ENCODE data around the gene CEP170.

Gene CEP170

GRCh38 chr1:243267914-243268653, 13.0 kb upstream of the CEP170 start:
- no peak for DNase-seq (ENCODE audit: low read depth)

DNA sequence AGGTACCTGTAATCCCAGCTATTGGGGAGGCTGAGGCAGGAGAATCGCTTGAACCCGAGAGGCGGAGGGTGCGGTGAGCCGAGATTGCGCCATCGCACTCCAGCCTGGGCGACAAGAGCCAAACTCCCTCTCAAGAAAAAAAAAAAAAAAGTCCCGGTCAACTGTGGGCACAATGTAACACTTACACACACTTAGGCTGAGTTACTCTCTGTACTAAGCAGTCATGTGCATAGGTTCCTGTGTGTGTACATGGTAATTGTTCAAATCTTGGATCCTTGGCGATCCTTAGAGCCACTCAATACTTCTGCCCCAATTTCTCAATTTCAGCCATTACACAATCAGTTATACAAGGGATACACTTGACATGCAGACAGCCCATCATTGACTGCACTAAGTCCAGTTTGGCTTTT, 12.4 kb upstream of the CEP170 start:
- DNase-seq (ENCODE audit: low read depth), result no peak

GRCh38 chr1:243266231-243266630, 11.2 kb upstream of the CEP170 start:
- no peak for DNase-seq (ENCODE audit: low read depth)

GRCh38 chr1:243264717-243265116, 9.6 kb upstream of the CEP170 start:
- no peak for DNase-seq (ENCODE audit: low read depth)

GRCh38 chr1:243261390-243261789, 6.3 kb upstream of the CEP170 start:
- no peak for DNase-seq (ENCODE audit: low read depth)

DNA sequence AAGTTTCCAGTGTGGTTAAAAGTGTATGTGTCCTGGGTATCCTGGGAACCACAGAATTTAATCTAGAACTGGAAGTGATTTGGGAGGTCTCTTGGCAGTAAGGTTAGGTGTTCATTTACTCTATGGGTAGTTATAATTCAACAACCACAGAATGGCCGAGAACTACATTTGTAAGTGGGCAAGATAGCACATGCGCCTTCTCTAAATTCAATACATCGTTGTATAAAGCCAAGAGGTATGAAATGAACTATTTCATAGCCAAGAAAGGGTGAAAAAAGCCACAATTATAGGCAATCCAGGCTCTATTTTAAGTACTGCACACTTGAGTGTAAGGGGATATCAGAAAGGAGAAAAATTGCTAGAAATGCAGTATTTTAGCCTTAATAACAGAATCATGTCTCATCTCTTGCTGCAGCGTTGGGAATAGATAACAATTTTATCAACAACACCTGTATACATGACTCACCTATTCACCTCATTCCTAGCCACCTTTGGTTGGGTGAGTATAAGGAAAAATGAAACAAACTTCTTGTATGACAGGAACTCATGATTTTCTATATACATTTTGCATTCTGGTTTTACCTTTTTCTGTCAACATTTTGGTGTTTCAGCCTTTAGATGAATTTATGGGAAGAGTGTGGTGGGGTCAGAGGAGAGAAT, 5.3 kb upstream of the CEP170 start:
- no peak for DNase-seq (ENCODE audit: low read depth)

DNA sequence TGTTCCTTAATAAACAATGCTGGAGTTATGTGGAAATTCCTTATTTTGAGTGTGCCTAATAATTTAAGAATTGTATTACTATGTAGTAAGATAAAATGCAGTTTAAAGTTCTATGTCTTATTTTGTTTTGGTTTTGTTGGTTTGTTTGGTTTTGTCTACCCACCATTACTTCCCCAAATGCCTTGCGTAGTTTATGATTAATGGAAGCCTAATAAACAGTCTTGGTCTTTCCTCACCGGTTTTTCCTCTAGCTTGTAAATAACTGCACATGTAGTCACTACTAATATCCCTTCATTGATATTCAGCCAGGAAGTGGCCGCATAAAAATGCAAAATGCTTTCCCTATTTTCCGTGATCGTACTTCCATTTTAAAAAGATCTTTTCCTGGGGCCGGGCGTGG, 3.6 kb upstream of the CEP170 start:
- DNase-seq (ENCODE audit: low read depth), result no peak

GRCh38 chr1:243257189-243257588, 2.1 kb upstream of the CEP170 start:
- no peak for DNase-seq (ENCODE audit: low read depth)

DNA sequence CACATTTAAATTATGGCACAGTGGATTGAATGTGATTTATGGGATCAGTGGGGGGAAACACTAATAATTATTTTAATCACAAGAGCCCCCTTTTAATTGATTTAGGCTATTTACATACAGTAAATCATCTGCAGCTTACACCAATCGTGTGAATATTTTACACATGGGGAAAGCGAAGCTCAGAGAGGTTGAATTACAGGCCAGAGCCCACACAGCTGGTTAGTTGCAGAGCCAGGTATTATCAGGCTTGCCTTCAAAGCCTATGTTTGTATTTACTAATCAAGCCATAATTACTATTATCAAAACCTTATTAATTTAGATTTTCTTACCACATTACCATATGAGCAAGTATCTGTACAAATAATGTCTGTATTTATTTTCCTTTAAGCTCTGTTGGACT, 1.5 kb upstream of the CEP170 start:
- no peak for DNase-seq (ENCODE audit: low read depth)

DNA sequence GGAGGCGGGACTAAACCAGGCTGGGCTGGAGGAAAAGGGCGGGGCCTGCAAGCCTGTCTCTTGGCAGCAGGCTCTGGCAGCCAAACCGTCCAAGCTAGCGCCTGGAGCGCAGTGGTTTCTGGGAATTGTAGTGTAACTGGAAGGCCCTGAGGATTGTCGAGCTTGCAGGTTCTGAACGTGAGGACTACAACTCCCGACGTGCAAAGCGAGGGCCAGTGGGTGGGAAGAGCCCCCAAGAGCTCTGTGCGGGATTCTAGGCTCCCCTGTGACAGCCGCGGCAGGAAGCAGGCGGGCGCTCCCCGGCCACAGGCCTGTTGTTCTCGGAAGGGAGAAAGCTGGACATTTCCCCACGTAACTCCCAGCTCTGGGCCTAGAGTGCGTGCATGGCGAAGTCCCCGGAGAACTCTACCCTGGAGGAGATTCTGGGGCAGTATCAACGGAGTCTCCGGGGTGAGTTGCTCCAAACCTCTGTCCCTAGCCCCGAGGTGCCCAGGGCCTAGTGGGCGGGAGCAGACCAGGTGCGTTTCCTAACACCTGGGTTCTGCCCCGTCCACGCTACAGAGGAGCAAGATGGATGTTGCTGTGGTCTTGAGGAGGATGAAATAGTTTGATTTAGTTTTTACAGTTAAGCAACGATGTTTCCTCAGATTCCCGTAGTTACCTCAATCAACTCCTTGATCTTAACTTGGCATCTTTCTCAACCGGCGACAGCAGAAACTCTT, 871 bp upstream of the CEP170 start, which contains the start of gene SDCCAG8:
SDCCAG8 (plus strand) TSS at position 251 of the 722 bp plus-strand sequence; CDS start at position 384, 133 bp downstream.
- peak; percentile 87 for DNase-seq (ENCODE audit: low read depth)

- DNase-seq (ENCODE audit: low read depth), result peak; percentile 47
These were observed 701 bp downstream of the CEP170 start for GRCh38 chr1:243254233-243254926.

DNA sequence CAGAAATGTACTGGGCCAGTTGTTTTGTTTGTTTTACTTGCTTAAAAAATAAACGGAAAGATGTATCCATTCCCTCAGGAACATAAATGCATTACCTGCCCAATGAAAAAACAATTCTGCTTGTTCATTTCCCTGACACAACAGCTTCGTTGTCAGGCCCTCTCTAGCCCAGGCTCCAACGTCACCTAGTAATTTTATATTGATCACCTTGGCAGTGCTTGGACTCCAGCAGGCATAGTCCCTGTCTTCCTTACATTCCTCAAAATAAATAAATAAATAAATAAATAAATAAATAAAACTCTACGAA, 1.2 kb downstream of the CEP170 start:
- no peak for DNase-seq (ENCODE audit: low read depth)

DNA sequence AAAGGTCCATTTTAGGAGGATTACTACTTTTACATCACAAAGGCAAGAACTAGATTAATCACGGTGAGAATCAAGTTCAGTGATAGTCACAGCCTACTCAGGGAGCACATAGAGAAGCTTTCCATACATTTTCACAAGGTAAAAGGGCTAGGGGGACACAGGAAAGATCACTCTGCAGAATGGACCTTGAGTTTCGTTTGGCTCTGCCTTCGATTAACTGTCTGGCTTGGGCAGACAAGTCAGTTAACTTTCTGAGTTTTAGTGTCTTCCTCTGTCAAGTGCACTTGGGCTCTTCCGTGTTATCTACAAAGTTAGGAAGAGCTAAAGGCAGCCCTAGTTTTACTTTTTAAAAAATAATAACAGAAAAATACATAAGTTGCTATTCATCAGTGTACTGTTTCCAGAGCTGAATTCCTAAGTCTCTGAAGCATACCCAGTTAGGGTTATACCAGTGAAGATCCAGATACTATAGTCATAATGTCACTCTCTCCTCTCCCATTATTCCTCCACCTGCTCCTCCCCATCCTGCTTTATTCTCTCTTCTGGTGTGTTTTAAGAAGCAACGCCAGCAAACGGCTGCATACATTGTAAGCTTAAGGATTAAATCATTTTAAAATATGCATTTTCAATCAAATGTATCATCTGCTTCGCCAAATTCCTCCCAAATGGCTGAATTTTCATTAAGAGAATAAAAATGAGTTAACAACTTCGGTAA, 1.7 kb downstream of the CEP170 start:
- no peak for DNase-seq (ENCODE audit: low read depth)

GRCh38 chr1:243251539-243251938, 3.5 kb downstream of the CEP170 start:
- DNase-seq (ENCODE audit: low read depth), result no peak

GRCh38 chr1:243250102-243250501, 5.0 kb downstream of the CEP170 start:
- no peak for DNase-seq (ENCODE audit: low read depth)

- no peak for DNase-seq (ENCODE audit: low read depth)
These were observed 5.9 kb downstream of the CEP170 start for GRCh38 chr1:243249214-243249613.

DNA sequence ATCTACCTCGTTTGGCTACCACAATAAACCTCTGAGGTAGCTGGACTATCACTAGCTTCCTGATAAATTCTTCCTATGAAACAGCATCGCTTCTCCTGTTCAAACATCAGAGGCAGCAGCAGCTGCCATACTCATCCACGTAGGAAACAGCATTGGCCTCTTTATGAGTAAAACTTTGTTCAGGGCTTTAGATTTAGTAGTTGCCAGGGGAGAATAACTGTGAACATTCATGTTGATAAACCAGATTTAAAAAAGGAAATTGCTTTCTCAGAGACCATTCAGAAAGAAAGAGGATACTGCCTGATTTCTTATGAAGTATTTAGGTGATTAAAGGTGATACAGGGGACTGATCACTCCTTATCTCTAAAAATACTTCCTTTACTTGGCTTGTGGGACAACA, 7.2 kb downstream of the CEP170 start:
- no peak for DNase-seq (ENCODE audit: low read depth)

DNA sequence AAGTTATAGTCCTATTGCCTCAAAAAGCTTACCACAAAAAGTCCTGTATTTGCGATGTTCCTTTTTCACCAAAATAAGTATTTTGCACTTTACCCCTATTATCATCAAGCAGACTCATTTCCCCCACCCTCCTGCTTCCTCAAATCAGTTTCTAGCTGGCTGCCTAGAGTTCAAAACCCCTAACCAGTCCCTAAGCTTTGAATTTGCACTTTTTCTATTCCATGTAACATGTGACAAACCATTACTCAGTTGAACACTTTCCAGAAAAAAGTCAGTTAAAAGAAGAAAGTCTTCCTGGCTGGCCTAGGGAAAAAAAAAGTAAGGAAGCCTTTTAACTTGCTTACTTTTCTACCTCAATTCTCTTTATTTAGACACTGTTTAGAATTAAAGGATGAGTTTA, 8.2 kb downstream of the CEP170 start:
- no peak for DNase-seq (ENCODE audit: low read depth)

GRCh38 chr1:243244432-243244841, 10.6 kb downstream of the CEP170 start:
- DNase-seq (ENCODE audit: low read depth), result no peak

GRCh38 chr1:243236604-243237252, 18.4 kb downstream of the CEP170 start:
- DNase-seq (ENCODE audit: low read depth), result no peak

- no peak for DNase-seq (ENCODE audit: low read depth)
These were observed 20.0 kb downstream of the CEP170 start for GRCh38 chr1:243234978-243235647.

All from activated T-helper 9 cell treated with anti-CD3 and anti-CD28 coated beads, Interleukin-2, amount 50 U/mL, for 16 hours (primary cell).